RWPE1 (cell line): ENCODE measurements around the gene SCYGR7.
A peak's percentile ranks its signal among the peaks of the same experiment; 100 is the strongest.

Experiments used
- CTCF ChIA-PET: fragments of 350-600 bp; sonication (Branson Sonifier 250); formaldehyde crosslinking; extraction: SDS; loops from one replicate; lab custom pipeline; 2021; lab: Yijun Ruan, JAX
- POLR2A ChIA-PET: fragments of 400-600 bp; formaldehyde crosslinking; extraction: SDS; loops from one replicate; lab custom pipeline; 2020; ENCODE audit warnings: antibody characterized with exemption; ENCODE audit not compliant: low non-redundant PET; lab: Yijun Ruan, JAX
- DNase-seq: peaks from one replicate; pipeline ENCODE4 v3.0.0; 2012; ENCODE audit warnings: low spot score
- H3K27ac ChIP-seq: fragments of 450-650 bp; 2 replicates; pipeline ENCODE4 v1.5.1; 2017
- TF ChIP-seq, protein P1 (sequence below): fragments of 450-650 bp; conservative IDR thresholded peaks from 2 replicates; pipeline ENCODE4 v1.5.1; 2017; ENCODE audit warnings: low read depth, mild to moderate bottlenecking

The SCYGR7 gene, protein sequence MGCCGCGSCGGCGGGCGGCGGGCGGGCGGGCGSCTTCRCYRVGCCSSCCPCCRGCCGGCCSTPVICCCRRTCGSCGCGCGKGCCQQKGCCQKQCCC

DNA sequence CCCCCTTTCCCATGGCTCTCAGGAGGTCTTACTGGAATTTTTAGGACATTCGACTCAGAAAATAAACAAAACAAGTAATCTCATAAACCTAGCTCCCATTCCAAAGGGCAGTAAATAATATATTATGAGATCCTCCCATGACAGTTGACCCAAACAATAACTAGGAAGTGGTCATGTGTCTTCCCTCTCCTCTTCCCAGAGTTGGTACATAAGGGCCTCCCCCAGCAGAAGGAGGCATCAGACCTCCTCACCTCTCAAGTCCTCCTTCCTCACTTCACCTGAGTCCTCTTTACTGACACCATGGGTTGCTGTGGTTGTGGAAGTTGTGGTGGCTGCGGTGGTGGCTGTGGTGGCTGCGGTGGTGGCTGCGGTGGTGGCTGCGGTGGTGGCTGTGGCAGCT, at the start of gene SCYGR7:
SCYGR7 (plus strand) TSS at position 301 of the 400 bp plus-strand sequence; CDS start at position 301, 0 bp downstream.
- DNase-seq = no peak
- TF ChIP-seq, protein P1, sequence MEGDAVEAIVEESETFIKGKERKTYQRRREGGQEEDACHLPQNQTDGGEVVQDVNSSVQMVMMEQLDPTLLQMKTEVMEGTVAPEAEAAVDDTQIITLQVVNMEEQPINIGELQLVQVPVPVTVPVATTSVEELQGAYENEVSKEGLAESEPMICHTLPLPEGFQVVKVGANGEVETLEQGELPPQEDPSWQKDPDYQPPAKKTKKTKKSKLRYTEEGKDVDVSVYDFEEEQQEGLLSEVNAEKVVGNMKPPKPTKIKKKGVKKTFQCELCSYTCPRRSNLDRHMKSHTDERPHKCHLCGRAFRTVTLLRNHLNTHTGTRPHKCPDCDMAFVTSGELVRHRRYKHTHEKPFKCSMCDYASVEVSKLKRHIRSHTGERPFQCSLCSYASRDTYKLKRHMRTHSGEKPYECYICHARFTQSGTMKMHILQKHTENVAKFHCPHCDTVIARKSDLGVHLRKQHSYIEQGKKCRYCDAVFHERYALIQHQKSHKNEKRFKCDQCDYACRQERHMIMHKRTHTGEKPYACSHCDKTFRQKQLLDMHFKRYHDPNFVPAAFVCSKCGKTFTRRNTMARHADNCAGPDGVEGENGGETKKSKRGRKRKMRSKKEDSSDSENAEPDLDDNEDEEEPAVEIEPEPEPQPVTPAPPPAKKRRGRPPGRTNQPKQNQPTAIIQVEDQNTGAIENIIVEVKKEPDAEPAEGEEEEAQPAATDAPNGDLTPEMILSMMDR = no peak
- POLR2A ChIA-PET = no interaction called here
- H3K27ac ChIP-seq = no peak within 1 kb of the TSS
- CTCF ChIA-PET = no interaction called here

DNA sequence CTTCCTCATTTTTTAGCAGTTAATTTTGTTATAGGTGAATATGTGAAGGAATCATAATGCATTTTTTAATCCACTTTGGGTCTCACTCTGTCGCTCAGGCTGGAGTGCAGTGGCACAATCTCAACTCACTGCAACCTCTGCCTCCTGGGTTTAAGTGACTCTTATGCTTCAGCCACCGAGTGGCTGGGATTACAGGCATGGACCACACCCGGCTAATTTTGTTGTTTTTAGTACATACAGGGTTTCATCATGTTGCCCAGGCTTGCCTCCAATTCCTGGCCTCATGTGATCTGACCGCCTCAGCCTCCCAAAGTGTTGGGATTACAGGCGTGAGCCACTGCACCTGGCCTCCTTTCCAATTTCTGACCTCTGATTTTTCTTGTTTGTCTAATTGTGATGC, 43.9 kb upstream of the SCYGR7 start:
- H3K27ac ChIP-seq = no peak overlapping the region
- no peak for DNase-seq
- CTCF ChIA-PET = no interaction called here
- TF ChIP-seq, protein P1 = no peak
- POLR2A ChIA-PET = no interaction called here

DNA sequence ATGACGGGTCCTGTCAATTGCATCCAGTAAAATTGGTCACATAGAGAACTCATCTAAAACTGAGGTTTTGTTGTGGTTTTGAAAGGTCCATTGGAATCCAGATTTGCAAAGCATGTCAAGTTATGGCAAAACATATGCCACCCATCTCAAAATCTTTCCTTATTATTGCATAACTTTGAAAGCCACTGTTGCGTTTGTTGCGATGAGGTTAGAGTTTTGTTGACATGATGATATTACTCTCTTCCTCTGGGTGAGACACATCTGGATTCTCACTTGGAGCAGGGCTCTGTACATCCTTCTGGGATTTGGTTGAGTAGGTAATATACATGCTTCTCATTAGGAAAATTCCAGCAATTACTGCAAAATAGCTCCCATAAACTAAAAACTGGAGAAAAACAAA, 40.9 kb upstream of the SCYGR7 start:
- H3K27ac ChIP-seq = no peak overlapping the region
- TF ChIP-seq, protein P1 = no peak
- CTCF ChIA-PET = no interaction called here
- no peak for DNase-seq
- POLR2A ChIA-PET = no interaction called here

GRCh38 chr2:227696990-227697679, 31.0 kb upstream of the SCYGR7 start:
- POLR2A ChIA-PET = no interaction called here
- CTCF ChIA-PET = no interaction called here
- TF ChIP-seq, protein P1 = no peak
- H3K27ac ChIP-seq = no peak overlapping the region
- DNase-seq = no peak

GRCh38 chr2:227701556-227701955, 26.6 kb upstream of the SCYGR7 start:
- DNase-seq = no peak
- TF ChIP-seq, protein P1 = no peak
- CTCF ChIA-PET = no interaction called here
- no peak overlapping the region for H3K27ac ChIP-seq
- POLR2A ChIA-PET = no interaction called here

GRCh38 chr2:227703280-227703732, 24.8 kb upstream of the SCYGR7 start:
- CTCF ChIA-PET = no interaction called here

More at GRCh38 chr2:227703280-227703732, 24.8 kb upstream of the SCYGR7 start:
- POLR2A ChIA-PET = no interaction called here
- H3K27ac ChIP-seq = no peak overlapping the region
- TF ChIP-seq, protein P1 = no peak
- peak; percentile 76 for DNase-seq
